GM21381 (cell line): ENCODE results near the gene TRAM2.

ENCODE experiments used
- ATAC-seq: cut with Tn5 transposase; IDR thresholded peaks from one replicate; pipeline ENCODE4 v1.9.1; 2021; ENCODE audit warnings: mild to moderate bottlenecking, moderate library complexity; ENCODE audit not compliant: unreplicated experiment

TRAM2 gene, protein sequence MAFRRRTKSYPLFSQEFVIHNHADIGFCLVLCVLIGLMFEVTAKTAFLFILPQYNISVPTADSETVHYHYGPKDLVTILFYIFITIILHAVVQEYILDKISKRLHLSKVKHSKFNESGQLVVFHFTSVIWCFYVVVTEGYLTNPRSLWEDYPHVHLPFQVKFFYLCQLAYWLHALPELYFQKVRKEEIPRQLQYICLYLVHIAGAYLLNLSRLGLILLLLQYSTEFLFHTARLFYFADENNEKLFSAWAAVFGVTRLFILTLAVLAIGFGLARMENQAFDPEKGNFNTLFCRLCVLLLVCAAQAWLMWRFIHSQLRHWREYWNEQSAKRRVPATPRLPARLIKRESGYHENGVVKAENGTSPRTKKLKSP

DNA sequence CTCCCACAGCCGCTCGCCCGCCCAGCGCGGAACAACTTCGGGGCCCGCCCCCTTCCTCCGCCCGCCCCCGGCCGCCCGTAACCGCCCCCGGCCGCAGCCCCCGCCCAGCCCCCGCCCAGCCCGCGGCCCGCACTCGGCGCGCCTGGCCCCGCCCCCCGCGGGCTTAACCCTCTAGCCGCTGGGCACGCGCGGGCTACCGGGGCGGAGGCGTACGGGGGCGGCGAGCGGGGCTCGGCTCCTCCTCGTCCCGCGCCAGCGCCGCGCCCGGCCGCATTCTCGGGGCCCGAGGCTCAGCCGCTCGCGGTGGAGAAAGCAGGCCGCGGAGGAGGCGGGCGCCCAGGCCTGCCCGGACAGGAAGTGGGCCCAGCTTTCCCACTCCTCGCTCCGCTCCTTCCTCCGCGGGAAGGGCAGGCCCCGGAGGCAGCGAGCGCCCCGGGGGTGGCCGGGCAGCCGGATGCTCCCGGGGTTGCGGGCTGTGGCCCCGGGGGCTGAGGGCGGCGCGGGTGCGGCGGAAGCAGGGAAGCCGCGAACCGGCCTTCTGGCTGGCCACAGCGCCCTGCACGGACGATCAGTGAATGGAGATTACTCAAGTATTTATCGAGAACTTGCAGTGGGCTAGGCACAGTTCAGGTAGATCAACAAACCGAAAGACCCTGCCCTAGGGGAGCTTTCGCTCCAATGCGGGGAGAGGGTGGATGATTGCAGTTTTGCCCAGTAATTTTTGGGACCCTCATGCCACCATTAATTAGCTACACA lies at the start of gene TRAM2:
TRAM2 (minus strand) TSS at position 39 of the 756 bp plus-strand sequence. CDS start 145 bp downstream, outside the sequence.
- peak; percentile 54 for ATAC-seq

DNA sequence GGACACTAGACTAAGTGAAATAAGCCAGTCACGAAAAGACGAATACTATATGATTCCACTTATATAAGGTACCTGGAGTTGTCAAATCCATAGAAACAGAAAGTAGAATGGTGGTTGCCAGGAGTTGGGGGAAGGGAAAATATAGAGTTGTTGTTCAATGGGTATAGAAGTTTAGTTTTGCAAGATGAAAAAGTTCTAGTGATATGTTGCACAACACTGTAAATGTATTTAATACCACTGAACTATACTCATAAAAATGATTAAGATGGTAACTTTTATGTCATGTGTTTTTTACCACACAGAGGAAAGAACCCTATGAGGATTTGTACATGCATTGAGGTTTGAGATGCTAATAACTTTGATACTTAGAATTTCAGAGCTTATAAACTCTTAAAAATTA lies 46.0 kb upstream of the TRAM2 start:
- ATAC-seq = no peak

DNA sequence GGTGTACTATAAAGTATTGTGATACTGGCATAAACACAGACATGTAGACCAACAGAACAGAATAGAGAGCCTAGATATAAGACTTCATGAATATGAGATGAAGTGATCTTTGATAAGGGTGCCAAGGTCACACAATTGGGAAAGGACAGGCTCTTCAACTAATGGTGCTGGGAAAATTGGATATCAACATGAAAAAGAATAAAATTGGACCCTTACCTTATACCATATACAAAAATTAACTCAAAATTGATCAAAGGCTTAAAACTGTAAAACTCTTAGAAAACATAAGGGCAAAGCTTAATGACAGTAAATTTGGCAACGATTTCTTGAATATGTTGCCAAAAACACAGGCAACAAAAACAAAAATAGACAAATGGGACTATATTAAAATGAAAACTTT lies 44.8 kb upstream of the TRAM2 start:
- no peak for ATAC-seq

DNA sequence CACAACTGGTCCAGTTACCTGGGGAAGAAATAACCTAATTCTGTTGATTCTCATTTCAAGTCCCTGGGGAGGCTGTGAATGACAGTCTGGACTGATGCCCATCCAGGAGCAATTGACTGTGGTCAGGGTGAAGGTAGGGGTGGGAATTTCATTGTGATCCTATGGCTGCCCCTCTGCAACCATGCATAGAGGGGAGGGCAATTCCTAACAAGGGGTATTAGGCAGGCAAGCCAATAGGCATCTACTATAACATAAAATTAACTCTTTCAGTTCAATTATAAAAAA lies 44.0 kb upstream of the TRAM2 start:
- no peak for ATAC-seq

DNA sequence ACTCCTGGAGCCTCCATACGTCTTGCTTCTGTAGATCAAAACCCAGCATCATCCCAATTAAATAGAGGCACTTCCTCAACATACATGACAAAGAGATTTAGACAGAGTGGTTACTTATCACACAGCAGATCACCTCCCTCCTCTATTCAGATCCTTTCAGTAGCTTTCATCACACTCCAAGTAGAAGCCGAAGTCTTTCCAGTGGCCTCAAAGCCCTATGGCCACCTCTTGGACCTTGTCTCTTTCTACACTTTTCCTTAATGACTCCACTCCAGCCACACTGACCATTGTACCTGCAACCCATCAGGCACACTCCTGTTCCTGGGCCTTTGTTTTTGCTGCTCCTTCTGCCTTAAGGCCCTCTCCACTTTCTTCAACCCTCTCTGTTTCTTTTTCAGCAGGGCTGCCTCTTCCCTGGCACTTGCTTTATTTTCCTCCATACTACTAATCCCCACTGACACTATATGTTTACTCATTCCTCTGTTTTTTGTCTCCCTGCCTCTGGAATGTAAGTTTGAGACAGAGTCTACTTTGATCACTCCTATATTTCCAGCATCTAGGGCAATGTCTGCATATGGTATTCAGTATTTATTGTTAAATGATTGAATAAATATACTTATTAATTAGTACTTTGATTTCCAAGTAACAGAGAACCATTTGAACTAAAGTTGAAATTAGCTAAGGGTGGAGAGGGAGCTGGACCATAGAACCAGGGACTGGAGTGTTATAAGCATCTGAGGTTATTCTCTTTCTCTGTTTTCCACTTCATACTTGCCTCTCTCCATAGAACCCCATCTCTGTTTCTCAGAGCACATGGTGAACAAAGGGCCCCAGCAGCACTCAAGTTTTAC lies 43.4 kb upstream of the TRAM2 start:
- ATAC-seq = no peak

DNA sequence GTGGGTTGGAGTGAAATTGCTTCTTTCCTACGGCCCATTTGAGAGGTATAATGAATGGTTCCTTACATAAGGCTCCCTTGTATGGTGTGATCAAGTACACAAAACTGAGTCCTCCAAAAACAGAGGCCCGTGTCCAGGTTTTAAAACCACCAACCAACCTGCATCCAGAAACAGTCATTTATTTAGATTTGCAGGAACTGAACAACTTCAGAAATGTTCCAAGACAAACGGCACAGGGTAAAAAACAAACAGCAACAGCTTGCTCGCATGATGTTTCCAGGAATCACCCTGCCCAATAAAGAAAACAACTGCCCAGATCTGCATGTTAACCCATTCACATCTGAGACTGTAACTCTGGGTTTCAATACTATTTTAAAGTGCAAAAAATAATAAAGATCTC lies 40.2 kb upstream of the TRAM2 start:
- ATAC-seq = no peak

DNA sequence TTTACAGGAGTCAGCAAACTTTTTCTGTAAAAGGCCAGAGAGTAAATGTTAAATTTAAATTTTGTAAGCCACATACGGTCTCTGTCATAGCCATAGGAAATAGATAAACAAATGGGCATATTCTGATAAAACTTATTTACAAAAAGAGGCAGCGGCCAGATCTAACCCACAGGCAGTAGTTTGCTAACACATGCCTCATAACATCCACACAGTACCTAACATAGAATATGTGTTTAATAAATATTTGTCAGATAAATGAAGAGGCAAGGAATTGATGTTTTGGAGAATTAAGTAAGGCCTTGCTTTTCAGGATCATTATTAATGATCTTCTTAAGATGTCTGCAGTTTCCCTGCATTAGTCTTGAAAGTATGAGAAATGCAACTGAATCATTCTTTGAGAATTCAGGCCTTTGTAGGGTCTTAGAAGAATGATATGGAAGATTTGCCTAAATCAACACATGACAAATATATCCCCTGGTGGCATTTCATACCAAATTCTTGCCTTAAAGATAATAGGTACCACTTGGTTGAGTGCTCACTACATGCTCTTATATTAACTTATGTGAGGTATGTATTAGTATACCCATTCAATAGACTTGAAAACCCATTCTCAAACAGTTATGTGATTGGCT lies 39.3 kb upstream of the TRAM2 start:
- ATAC-seq = no peak

DNA sequence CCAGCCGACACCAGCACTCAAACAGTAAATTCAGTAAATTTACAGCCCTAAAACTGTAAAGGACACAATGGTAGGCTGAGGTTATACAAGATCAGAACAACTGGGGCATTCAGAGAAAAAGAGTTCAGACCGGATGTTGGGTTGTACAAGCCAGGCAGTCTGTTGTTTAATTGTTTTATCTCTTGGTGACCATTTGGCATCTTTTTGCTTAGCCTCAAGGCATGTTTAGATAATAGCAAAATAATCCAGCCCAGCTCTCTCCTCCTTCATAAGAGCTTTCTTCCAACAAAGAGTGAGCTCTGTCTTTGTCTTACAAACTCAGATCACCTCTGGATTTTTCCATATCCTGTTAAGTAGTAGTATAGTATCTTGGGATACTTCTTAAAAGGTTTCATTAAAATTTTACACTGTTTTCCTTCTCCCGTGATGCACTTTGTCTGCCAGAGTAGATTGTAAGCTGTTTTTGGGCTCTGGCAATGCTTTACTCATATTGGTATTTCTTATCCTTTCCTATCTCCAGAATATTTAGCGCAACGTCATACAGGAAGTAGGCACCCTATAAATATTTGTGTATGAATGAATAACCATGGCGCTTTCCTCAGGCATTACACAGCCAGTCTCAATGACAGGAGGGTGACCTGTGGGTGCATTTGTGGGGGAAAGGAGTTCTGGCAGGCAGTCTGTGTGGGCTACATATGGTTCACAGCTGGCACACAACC lies 35.6 kb upstream of the TRAM2 start:
- ATAC-seq = no peak

DNA sequence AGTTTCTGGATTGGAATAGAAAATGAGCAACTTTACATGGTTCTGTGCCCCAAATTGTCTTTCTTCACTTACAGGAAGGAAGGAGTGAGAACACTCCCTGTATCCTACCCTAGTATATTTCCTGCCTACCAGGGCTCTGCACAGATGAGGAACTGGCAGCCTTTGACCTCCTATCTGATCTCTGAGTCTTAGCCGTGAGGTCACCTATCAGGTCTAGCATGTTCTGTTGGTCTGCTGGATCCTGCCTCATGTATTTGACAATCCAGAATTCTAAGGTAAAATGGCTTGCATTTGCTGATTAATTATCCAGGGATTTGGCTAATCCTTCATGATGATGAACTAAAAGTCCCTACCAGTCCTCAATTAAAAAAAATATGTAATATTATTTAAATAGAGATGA lies 35.0 kb upstream of the TRAM2 start:
- no peak for ATAC-seq

DNA sequence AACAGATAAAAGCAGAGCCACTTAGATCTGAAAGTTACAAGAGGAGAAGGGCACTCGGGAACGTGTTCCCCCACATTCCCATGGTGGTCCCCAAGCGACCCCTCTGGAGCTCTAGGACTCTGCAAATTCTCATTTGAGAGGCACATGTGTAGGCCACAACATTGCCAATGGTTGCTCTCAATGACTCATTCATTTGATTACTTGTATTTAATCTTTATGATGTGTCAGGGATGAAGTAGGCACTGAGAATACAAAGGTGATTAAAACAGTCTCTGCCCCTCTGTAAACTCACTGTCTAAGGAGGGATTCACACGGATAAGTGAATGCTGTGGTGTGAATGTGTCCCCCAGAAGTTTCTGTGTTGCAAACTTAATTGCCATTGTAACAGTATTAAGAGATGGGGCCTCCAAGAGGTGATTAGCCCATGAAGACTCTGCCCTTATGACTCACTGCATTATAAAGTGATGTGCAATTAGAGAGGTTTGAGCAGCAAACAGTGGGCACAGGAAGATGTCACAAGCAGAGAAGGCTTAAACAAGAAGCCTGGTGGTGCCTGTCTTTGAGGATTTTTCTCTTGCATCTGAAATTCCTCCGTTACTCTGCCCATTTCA lies 34.0 kb upstream of the TRAM2 start:
- no peak for ATAC-seq

DNA sequence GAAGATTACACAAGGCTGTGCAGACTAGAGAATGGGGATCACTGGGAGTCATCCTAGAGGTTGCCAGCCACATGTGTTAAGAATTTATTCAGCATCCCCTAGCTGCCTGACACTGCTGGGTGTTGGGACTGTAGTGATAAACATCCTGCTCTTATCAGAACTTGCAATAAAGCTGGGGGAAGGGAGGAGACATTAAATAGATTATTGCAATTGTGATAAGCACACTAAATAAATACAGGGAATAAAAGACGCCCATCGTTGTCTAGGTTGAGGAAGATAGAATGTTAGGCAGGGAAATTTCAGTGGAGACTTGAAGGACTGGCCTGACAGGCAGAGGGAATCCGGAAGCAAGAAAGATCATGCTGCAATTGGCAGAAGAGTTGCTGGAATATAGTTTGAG lies 33.2 kb upstream of the TRAM2 start:
- ATAC-seq = no peak

DNA sequence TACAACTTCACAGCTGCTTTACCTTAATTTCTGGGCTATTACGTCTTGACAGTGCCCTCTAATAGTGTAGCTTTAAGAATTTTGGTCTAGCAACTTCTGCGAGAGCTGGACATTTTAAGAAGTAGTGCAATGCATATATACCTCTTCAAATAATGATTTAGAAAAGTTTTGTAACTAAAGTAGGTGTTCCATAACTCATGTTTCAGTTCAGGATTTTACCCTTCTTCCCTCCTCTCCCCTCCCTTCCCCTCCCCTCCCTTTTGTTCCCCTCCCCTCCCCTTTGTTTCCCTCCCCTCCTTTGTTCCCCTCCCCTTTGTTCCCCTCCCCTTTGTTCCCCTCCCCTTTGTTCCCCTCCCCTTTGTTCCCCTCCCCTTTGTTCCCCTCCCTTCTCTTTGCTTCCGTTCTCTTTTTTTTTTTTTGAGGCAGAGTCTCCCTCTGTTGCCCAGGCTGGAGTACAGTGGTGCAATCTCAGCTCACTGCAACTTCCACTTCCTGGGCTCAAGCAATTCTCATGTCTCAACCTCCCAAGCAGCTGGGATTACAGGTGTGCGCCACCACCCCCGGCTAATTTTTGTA lies 28.8 kb upstream of the TRAM2 start:
- no peak for ATAC-seq

DNA sequence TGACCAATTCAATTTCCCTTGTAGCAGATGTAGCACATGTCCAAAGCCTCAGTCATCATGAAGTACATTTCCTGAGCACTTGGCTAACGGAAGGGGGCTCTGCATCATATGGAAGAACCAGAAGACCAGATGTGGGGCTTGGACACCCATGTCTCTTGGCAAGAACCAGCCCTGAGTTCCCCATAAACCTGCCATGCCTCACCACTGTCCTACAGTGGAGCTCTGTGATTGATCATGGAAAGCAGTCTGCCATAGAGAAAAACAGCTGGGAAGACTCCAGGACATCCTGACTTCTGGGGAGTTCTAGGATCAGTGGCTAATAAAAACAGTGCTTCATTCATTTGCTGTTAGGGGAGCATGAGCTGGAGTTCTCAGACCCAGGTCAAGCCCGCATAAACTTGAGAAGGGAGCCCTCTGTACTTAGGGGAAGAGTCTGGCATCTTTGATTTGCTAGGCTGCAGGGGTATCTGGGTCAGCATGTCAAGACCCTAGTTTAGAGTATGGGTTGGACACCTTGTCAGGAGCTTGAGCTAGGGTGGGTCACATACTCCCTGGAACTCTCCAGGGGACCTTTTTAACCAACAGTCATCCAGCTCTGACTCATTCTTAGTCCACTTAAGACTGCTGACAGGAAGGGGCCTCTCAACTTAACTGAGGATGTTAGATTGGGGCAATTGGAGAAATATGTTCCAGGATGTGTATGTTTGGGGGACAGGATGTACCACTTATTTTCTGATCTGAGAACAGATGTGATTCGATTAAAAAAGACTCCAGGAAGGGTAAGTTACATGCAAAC lies 26.3 kb upstream of the TRAM2 start:
- ATAC-seq = no peak

DNA sequence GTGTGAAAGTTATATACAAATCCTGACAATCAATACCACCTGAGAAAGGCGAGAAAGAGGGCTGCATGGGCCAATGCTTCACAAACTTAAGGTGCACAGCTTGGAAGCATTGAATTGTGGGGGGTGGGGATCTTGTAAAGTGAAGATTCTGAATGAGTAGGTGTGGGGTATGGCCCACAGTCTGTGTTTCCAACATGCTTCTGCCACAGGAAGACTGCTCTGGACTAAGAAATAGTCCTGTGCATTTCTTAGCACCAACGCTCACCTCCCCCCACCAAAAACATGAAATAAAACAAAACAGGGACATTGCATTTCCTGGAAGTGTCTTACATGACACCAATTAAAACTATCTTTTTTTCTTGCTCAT lies 21.9 kb upstream of the TRAM2 start:
- ATAC-seq = no peak

DNA sequence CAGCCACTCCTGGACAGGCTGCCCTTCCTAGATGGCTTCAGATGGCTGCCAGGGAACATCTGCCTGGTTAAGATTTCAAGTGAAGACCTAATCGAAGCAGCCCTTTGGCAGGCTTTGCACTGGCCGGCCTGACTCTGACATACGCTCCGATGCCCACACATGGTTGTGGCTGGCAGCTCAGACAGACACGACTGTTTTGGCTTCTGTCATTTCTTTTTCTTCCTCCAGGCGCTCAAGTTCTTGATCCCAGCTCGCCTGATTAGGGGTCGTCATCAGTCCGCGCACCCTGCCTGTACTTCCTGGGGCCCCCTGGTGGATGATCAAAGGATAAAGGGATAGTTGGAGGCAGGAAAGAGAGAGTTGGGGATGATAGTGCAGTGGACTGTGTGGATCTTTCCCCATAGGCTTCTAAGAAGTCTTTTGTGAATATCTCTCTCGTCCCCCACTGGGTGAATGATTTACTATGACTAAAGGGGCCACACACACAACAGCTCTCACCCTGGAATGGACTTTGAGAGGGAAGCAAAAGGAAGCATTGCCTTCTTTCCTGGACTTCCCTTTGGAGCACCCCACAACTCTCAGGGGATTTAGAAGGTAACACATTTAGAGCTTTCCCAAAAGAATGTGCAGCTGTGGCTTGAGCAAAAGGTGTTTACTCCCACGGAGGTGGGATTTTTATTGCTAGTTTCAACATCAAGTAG lies 21.4 kb upstream of the TRAM2 start:
- no peak for ATAC-seq

DNA sequence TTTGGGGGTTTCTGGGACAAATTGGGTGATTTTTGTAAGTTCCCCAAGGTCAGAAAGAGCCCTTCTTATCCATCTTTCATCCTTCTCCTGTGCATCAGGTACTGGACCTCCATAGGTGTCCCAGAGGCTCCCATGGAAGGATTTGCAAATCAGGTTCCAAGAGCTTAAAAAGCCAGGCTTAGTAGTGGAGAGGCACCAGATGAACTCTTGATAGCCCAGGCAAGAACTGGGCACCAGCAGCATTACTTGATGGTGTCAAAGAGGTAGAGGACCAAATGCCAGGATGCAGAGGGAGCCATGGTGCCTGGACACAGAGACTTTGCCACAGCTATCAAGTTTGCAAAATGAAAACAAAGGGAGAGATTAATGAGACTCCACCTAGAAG lies 20.9 kb upstream of the TRAM2 start:
- no peak for ATAC-seq

DNA sequence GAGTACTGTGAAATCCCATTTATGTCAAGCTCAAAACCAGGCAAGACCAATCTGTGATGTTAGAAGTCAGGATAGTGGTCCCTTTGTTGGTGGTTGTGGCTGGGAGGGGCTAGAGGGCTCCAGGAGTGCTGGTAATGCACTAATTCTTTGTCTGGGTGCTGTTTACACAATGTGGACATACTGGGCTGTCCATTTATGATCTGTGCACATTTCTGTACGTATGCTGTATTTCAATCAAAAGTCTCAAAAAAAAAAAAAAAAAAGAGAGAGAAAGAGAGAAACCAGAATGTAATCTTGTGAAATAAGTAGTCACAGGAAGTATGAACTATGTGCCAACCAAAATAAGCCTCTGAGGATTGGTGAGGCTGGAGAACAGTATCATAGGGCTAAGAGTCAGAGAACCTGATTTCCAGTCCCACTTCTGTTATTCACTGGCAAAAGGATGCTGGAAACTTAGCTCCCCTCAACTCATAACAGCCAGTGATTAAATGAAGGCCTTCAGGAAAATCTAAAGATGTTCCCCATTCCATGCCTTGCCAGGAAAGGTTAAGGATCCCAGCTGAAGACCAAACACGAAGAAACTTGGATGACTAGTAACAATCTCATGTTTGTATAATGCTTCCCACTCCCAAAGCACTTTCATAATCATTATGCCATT lies 19.6 kb upstream of the TRAM2 start:
- ATAC-seq = no peak

DNA sequence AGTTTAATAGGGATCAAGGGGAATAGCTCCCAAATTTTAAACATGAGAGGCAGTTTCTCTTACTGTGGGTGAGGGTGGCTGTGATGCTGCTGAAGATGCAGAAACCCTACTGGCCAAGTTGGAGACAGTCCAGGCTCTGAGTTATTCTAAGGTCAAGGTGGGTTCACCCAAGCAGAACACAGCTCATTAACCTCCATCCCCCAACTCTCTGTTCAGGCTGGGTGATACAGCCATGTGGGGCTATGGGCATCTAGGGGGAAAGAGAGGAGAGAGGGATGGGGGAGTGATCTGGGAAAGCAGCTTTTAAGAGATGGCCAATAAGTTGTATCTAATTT lies 18.9 kb upstream of the TRAM2 start:
- ATAC-seq = peak; percentile 50
